Karpas-422 (cell line): ENCODE measurements around the gene REEP6. TPM values are rescaled to one million over a fixed set of nuclear protein-coding genes. Genes with fewer than 3 reads are reported as not detected.

Experiments used
- DNase-seq: peaks from one replicate; pipeline ENCODE4 v3.0.0-alpha.2; 2015
- H2AFZ ChIP-seq: fragments of 200-600 bp; sonication (generic); 2 replicates; pipeline ENCODE4 v1.6.1; 2014; ENCODE audit warnings: antibody characterized with exemption, low read length, mixed read lengths
- H3K27ac ChIP-seq: fragments of 200-600 bp; sonication (generic); 2 replicates; pipeline ENCODE4 v1.5.1; 2014; ENCODE audit warnings: mild to moderate bottlenecking, low read length, moderate library complexity
- H3K27me3 ChIP-seq: fragments of 200-600 bp; sonication (generic); 2 replicates; pipeline ENCODE4 v1.6.1; 2014; ENCODE audit warnings: low read length, mixed read lengths
- H3K36me3 ChIP-seq: fragments of 200-600 bp; sonication (generic); 2 replicates; pipeline ENCODE4 v1.6.1; 2014; ENCODE audit warnings: low read length, mixed read lengths; ENCODE audit not compliant: insufficient read depth
- H3K4me1 ChIP-seq: fragments of 200-600 bp; sonication (generic); 2 replicates; pipeline ENCODE4 v1.6.1; 2014; ENCODE audit warnings: mild to moderate bottlenecking, low read length, mixed read lengths
- H3K4me2 ChIP-seq: fragments of 200-600 bp; sonication (generic); 2 replicates; pipeline ENCODE4 v1.6.1; 2014; ENCODE audit warnings: low read length, low read depth, mild to moderate bottlenecking; ENCODE audit not compliant: poor library complexity, severe bottlenecking
- H3K4me3 ChIP-seq: fragments of 200-600 bp; sonication (generic); 2 replicates; pipeline ENCODE4 v1.5.1; 2014; ENCODE audit warnings: mild to moderate bottlenecking, antibody characterized with exemption, low read length, mixed read lengths
- H3K79me2 ChIP-seq: fragments of 200-600 bp; sonication (generic); 2 replicates; pipeline ENCODE4 v1.6.1; 2014; ENCODE audit warnings: mild to moderate bottlenecking, low read length, mixed read lengths
- H3K9ac ChIP-seq: fragments of 200-600 bp; sonication (generic); 2 replicates; pipeline ENCODE4 v1.6.0; 2014; ENCODE audit warnings: low read length
- H3K9me2 ChIP-seq: fragments of 200-600 bp; sonication (generic), shearing (Covaris generic); replicated peaks from 2 replicates; pipeline ENCODE4 v1.6.0; 2014; ENCODE audit warnings: mild to moderate bottlenecking, low read length, moderate library complexity; ENCODE audit not compliant: insufficient read depth
- H3K9me3 ChIP-seq: fragments of 300-700, 200-600 bp; sonication (generic); 2 replicates; pipeline ENCODE4 v1.6.1; 2014; ENCODE audit warnings: low read length, mixed read lengths
- H4K20me1 ChIP-seq: fragments of 200-600 bp; sonication (generic); 2 replicates; pipeline ENCODE4 v1.6.1; 2014; ENCODE audit warnings: mild to moderate bottlenecking, antibody characterized with exemption, low read length, low read depth; ENCODE audit not compliant: insufficient read depth
- total RNA-seq: library from RNA; depleted of rRNA; stranded (reverse); fragments of >200 nt; shearing (Covaris generic); gene quantifications from 2 replicates; pipeline ENCODE4 v1.2.3, GENCODE V29; 2014; ENCODE audit warnings: low replicate concordance

Gene REEP6
- total RNA-seq, 1 experiment from 2014 or later: 1.5 TPM

DNA sequence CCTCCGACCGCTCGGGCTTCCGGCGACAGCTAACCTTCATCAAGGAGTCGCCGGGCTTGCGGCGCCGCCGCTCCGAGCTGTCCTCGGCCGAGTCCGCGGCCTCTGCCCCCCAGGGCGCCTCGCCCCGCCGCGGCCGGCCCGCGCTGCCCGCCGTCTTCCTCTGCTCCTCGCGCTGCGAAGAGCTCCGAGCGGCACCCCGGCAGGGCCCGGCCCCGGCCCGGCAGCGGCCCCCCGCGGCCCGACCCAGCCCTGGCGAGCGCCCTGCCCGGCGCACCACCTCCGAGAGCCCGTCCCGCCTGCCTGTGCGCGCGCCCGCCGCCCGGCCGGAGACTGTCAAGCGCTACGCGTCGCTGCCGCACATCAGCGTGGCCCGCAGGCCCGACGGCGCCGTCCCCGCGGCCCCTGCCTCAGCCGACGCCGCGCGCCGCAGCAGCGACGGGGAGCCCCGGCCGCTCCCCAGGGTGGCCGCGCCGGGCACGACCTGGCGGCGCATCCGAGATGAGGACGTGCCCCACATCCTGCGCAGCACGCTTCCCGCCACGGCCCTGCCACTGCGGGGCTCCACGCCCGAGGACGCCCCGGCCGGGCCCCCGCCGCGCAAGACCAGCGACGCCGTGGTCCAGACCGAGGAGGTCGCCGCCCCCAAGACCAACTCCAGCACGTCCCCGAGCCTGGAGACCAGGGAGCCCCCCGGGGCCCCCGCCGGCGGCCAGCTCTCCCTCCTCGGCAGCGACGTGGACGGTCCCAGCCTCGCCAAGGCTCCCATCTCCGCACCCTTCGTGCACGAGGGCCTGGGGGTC, 21.5 kb upstream of the REEP6 start:
- Histone ChIP-seq H4K20me1 (peaks cover 40% of the 10 kb centered on the region; the same call in 1 of the 2 replicates), H3K4me3 (peak overlapping the region; percentile 64; the same call in 1 of the 2 replicates), H3K9ac (peak overlapping the region; percentile 69), H3K9me3 (no peaks in the 10 kb centered on the region), H3K79me2 (no peaks in the 10 kb centered on the region), H2AFZ (no peak overlapping the region), H3K4me2 (no peak overlapping the region), H3K36me3 (no peaks in the 10 kb centered on the region), H3K9me2 (no peaks in the 10 kb centered on the region), H3K27ac (no peak overlapping the region), H3K27me3 (no peaks in the 10 kb centered on the region), H3K4me1 (peaks cover 21% of the 10 kb centered on the region)
- peak; percentile 83 for DNase-seq

DNA sequence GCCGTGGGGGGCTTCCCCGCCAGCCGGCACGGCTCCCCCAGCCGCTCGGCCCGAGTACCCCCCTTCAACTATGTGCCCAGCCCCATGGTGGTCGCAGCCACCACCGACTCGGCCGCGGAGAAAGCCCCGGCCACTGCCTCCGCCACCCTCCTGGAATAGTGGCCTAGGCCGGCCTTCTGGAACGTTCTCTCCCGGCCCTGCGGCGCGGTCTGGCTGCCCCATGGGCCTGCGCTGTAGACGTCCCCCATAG, 21.0 kb upstream of the REEP6 start:
- Histone ChIP-seq H3K9me3 (no peaks in the 10 kb centered on the region), H3K27me3 (no peaks in the 10 kb centered on the region), H2AFZ (no peak overlapping the region), H3K36me3 (no peaks in the 10 kb centered on the region), H3K27ac (no peak overlapping the region), H3K4me2 (no peak overlapping the region), H3K9ac (no peak overlapping the region), H3K4me1 (peaks cover 21% of the 10 kb centered on the region), H4K20me1 (peaks cover 44% of the 10 kb centered on the region; the same call in 1 of the 2 replicates), H3K9me2 (no peaks in the 10 kb centered on the region), H3K4me3 (no peak overlapping the region), H3K79me2 (no peaks in the 10 kb centered on the region)
- no peak for DNase-seq

DNA sequence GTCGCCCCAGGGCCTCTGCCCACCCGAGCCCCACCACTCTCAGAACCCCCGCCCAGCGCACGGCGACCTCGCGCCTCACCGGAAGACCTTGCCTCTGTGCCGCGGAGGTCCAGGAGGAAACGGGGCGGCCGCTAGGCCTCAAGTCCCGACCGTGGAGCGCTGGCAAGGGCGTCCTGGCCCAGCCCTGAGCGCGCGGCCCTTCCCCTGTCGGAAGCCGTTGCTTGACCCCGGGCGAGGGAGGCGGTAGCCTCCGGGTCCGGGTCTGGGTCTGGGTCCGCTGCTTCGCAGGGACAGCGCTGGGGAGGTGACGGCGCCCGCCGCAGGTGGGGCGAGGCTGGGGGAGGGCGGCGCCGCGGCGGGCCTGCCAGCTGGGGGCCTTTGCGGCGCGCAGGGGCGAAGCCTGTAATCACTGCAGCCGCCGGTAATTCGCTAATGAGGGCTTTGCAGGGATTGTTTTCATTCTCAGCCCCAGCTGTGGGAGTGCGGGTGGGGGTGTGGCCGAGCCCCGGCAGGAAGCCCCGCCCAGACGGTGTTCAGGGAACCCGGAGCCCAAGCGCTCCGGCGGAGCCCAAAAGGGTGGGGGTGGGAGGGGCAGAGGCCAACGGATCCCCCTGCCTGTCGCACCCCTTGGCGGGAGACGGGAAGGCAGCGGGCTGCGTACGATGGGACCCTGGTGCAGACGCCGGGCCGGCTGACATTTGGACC, 20.5 kb upstream of the REEP6 start:
- Histone ChIP-seq H3K4me2 (no peak overlapping the region), H3K9ac (no peak overlapping the region), H4K20me1 (peaks cover 44% of the 10 kb centered on the region; the same call in 1 of the 2 replicates), H3K9me3 (no peaks in the 10 kb centered on the region), H3K27me3 (no peaks in the 10 kb centered on the region), H3K36me3 (no peaks in the 10 kb centered on the region), H3K27ac (no peak overlapping the region), H3K79me2 (no peaks in the 10 kb centered on the region), H2AFZ (no peak overlapping the region), H3K4me3 (no peak overlapping the region), H3K4me1 (peaks cover 21% of the 10 kb centered on the region), H3K9me2 (no peaks in the 10 kb centered on the region)
- DNase-seq: peak; percentile 82

DNA sequence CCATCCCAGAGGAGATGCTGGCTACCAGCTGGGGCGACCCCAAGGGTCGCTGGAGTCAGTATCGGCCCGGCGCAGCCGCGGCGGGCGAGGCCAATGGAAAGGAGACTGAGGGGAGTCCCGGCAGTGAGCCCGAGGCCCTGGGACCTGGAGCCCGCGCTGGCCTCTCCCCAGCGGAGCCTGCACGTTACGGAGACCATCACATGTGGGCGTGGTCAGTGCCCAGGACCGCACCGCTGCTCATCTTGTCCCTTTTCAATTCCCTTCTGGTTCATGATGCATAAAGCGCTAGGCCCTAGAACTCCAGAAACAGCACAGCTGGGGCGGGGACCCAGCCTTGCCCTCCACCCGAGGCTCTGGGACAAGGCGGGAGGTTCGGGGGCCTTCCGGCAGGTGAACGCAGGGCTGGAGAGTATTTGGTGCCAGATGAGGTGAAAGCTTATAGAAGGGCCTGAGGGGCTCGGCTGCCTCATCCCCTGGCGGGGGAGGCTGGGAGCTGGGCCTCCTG, 19.9 kb upstream of the REEP6 start:
- no peak overlapping the region for H3K4me2 ChIP-seq
- no peak overlapping the region for H3K4me3 ChIP-seq
- H3K9ac ChIP-seq: no peak overlapping the region
- no peak for DNase-seq
- no peak overlapping the region for H3K27ac ChIP-seq
- H3K9me2 ChIP-seq: no peaks in the 10 kb centered on the region
- H3K36me3 ChIP-seq: no peaks in the 10 kb centered on the region
- H4K20me1 ChIP-seq: peaks cover 45% of the 10 kb centered on the region; the same call in 1 of the 2 replicates
- H3K79me2 ChIP-seq: no peaks in the 10 kb centered on the region
- no peak overlapping the region for H2AFZ ChIP-seq
- H3K9me3 ChIP-seq: no peaks in the 10 kb centered on the region
- H3K4me1 ChIP-seq: peaks cover 21% of the 10 kb centered on the region
- H3K27me3 ChIP-seq: no peaks in the 10 kb centered on the region

GRCh38 chr19:1471515-1472160, 19.3 kb upstream of the REEP6 start:
- Histone ChIP-seq H3K4me2 (no peak overlapping the region), H3K4me1 (peaks cover 21% of the 10 kb centered on the region), H3K27ac (no peak overlapping the region), H4K20me1 (peaks cover 51% of the 10 kb centered on the region; the same call in 1 of the 2 replicates), H2AFZ (no peak overlapping the region), H3K27me3 (no peaks in the 10 kb centered on the region), H3K9ac (0 out of 2 replicates have a peak overlapping the region, but pooled peaks have one; percentile 8), H3K9me3 (no peaks in the 10 kb centered on the region), H3K79me2 (no peaks in the 10 kb centered on the region), H3K36me3 (no peaks in the 10 kb centered on the region), H3K4me3 (no peak overlapping the region), H3K9me2 (no peaks in the 10 kb centered on the region)
- peak; percentile 65 for DNase-seq

- Histone ChIP-seq H3K36me3 (peaks cover 4% of the 10 kb centered on the region; the same call in 1 of the 2 replicates), H3K9me3 (no peaks in the 10 kb centered on the region), H3K4me2 (no peak overlapping the region), H4K20me1 (peaks cover 55% of the 10 kb centered on the region; the same call in 1 of the 2 replicates), H3K4me1 (peaks cover 24% of the 10 kb centered on the region), H2AFZ (no peak overlapping the region), H3K9ac (no peak overlapping the region), H3K27ac (no peak overlapping the region), H3K79me2 (peaks cover 3% of the 10 kb centered on the region), H3K9me2 (no peaks in the 10 kb centered on the region), H3K4me3 (no peak overlapping the region), H3K27me3 (no peaks in the 10 kb centered on the region)
- DNase-seq: no peak
Measured at GRCh38 chr19:1472231-1473084, 18.5 kb upstream of the REEP6 start.

DNA sequence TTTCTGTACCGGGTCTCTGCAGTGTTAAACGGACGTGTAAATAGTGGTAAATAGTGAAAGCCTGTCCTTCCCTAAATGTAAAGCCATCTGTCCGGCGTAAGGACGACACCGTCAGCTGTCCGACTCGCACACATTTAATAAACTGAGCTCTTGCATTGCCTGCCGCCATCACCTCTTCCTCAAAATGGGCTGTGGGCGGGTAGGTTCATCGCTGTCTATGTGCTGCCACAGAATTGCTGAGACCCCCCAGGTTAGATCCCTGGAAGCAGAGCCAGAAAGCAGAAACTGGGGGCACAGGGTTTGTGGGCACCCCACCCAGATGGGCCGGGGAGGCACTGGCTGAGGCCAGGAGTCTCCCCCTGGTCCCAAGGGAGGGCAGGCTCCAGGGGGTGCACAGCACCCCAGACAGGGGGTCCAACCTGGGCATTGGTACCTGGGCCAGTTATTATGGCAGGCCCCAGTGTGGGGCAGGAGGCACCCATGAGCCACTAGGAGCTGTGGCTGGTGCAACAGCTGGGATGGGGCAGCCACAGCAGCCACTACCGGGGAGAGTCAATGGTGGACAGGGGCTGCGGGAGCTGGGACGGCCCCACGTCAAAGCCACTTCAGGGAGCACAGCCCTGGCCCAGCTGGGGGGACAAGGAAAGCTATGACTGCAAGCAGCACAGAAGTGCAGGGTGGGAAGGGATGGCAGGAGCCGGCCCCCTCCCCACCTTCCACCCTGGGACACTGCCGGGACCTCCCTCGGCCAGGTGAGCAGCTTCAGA, 17.7 kb upstream of the REEP6 start:
- Histone ChIP-seq H3K9ac (no peak overlapping the region), H4K20me1 (peaks cover 56% of the 10 kb centered on the region; the same call in 1 of the 2 replicates), H3K9me3 (no peaks in the 10 kb centered on the region), H3K27me3 (no peaks in the 10 kb centered on the region), H2AFZ (no peak overlapping the region), H3K4me3 (no peak overlapping the region), H3K79me2 (peaks cover 10% of the 10 kb centered on the region), H3K4me1 (peaks cover 27% of the 10 kb centered on the region), H3K27ac (no peak overlapping the region), H3K36me3 (peaks cover 4% of the 10 kb centered on the region; the same call in 1 of the 2 replicates), H3K9me2 (no peaks in the 10 kb centered on the region), H3K4me2 (no peak overlapping the region)
- no peak for DNase-seq
